Measurements from ENCODE around the gene NOX3.
"Not testable (repeated sequence)": the region's sequence is repeated elsewhere in the genome, so short reads cannot be mapped to it uniquely, and the experiment has no call there.

NOX3 gene

DNA sequence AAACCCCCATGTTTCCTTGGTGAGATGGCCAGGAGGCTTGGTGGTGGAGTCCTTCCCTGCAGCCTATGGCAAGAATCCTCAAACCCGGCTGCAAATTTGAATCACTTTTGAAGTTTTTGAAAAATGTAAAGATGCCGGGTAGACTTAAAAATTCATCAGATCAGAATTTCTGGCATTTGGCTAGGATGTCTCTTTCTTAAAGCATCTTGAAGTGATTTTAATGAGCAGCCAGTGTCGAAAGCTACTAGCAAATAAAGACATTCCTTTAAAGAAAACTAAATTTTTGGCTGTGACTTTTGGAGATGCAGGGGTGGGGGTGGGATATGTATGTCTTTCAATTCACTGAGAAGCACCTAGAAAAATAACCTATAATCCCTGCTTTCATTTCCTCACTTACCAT, 25.6 kb upstream of the NOX3 start:
- Histone ChIP-seq H3K9me3 (ENCODE audit: low read depth, low read length) (no peaks in the 10 kb centered on the region; the same call in 1 of the 2 replicates), H3K36me3 (ENCODE audit: insufficient read depth, low read length) (no peaks in the 10 kb centered on the region), H3K9ac (ENCODE audit: insufficient read length) (no peak overlapping the region), H3K4me3 (no peak overlapping the region), H3K27ac (no peak overlapping the region)
- DNase-seq (ENCODE audit: low read depth, low spot score), result no peak
- TF ChIP-seq EZH2 (IDR thresholded peaks at IDR 0.05) (no peak), FOXP2 (optimal IDR thresholded peaks at IDR 0.05; ENCODE audit: control extremely low read depth, extremely low read length, insufficient read depth) (no peak), POLR2AphosphoS5 (IDR thresholded peaks at IDR 0.05; ENCODE audit: borderline replicate concordance, low read depth, low read length) (no peak)

GRCh38 chr6:155473741-155474140, 18.1 kb upstream of the NOX3 start:
- TF ChIP-seq FOXP2 (optimal IDR thresholded peaks at IDR 0.05; ENCODE audit: control extremely low read depth, extremely low read length, insufficient read depth) (no peak), POLR2AphosphoS5 (IDR thresholded peaks at IDR 0.05; ENCODE audit: borderline replicate concordance, low read depth, low read length) (no peak), EZH2 (IDR thresholded peaks at IDR 0.05) (no peak)
- Histone ChIP-seq H3K4me3 (peak overlapping the region; percentile 41), H3K27ac (no peak overlapping the region), H3K36me3 (ENCODE audit: insufficient read depth, low read length) (no peaks in the 10 kb centered on the region), H3K9ac (ENCODE audit: insufficient read length) (no peak overlapping the region), H3K9me3 (ENCODE audit: low read depth, low read length) (no peaks in the 10 kb centered on the region)
- DNase-seq (ENCODE audit: low read depth, low spot score), result no peak

- no peak for DNase-seq (ENCODE audit: low read depth, low spot score)
Observed at GRCh38 chr6:155472886-155473285, 17.2 kb upstream of the NOX3 start.

GRCh38 chr6:155470979-155471616, 15.5 kb upstream of the NOX3 start:
- not testable (repeated sequence) for H3K36me3 ChIP-seq (ENCODE audit: insufficient read depth, low read length); H3K9me3 ChIP-seq (ENCODE audit: low read depth, low read length); H3K9ac ChIP-seq (ENCODE audit: insufficient read length); DNase-seq (ENCODE audit: low read depth, low spot score); H3K4me3 ChIP-seq; H3K27ac ChIP-seq

More at GRCh38 chr6:155472886-155473285, 17.2 kb upstream of the NOX3 start:
- H3K9me3 ChIP-seq (ENCODE audit: low read depth, low read length), result no peaks in the 10 kb centered on the region
- TF ChIP-seq FOXP2 (optimal IDR thresholded peaks at IDR 0.05; ENCODE audit: control extremely low read depth, extremely low read length, insufficient read depth) (no peak), EZH2 (IDR thresholded peaks at IDR 0.05) (no peak), POLR2AphosphoS5 (IDR thresholded peaks at IDR 0.05; ENCODE audit: borderline replicate concordance, low read depth, low read length) (no peak)
- no peak overlapping the region for H3K9ac ChIP-seq (ENCODE audit: insufficient read length)
- H3K36me3 ChIP-seq (ENCODE audit: insufficient read depth, low read length), result no peaks in the 10 kb centered on the region
- no peak overlapping the region for H3K4me3 ChIP-seq
- no peak overlapping the region for H3K27ac ChIP-seq

GRCh38 chr6:155468543-155468942, 12.9 kb upstream of the NOX3 start:
- H3K9me3 ChIP-seq (ENCODE audit: low read depth, low read length); H3K9ac ChIP-seq (ENCODE audit: insufficient read length); H3K27ac ChIP-seq; H3K4me3 ChIP-seq; H3K36me3 ChIP-seq (ENCODE audit: insufficient read depth, low read length); DNase-seq (ENCODE audit: low read depth, low spot score): not testable (repeated sequence)

DNA sequence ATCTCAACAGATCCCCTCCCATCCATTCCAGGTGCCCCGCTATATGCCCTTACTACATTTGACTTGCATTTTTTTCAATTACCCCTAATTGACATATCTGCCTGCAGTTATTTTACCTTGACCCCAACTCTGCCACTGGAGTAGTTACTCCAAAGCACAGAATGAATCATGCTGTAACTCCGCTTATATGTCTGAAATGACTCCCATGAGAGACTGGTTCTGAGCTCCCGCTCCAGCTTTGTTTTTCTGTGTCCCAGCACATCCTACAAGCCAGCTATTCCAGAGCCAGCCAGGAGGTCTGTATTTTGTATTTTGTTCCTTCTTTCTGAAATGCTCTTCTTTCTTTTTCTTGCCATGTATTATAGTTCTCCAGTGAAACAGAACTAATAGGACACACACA, 10.9 kb upstream of the NOX3 start:
- TF ChIP-seq FOXP2 (optimal IDR thresholded peaks at IDR 0.05; ENCODE audit: control extremely low read depth, extremely low read length, insufficient read depth), result no peak
- no peak for TF ChIP-seq EZH2 (IDR thresholded peaks at IDR 0.05)
- TF ChIP-seq POLR2AphosphoS5 (IDR thresholded peaks at IDR 0.05; ENCODE audit: borderline replicate concordance, low read depth, low read length), result no peak
- H3K9ac ChIP-seq (ENCODE audit: insufficient read length), result no peak overlapping the region
- peaks cover 3% of the 10 kb centered on the region; the same call in 1 of the 2 replicates for H3K9me3 ChIP-seq (ENCODE audit: low read depth, low read length)
- no peak for DNase-seq (ENCODE audit: low read depth, low spot score)
- no peak overlapping the region for H3K4me3 ChIP-seq
- no peaks in the 10 kb centered on the region for H3K36me3 ChIP-seq (ENCODE audit: insufficient read depth, low read length)
- no peak overlapping the region for H3K27ac ChIP-seq

GRCh38 chr6:155461556-155461955, 5.9 kb upstream of the NOX3 start:
- Histone ChIP-seq H3K4me3 (no peak overlapping the region), H3K27ac (no peak overlapping the region), H3K36me3 (ENCODE audit: insufficient read depth, low read length) (no peaks in the 10 kb centered on the region), H3K9ac (ENCODE audit: insufficient read length) (no peak overlapping the region), H3K9me3 (ENCODE audit: low read depth, low read length) (peaks cover 3% of the 10 kb centered on the region; the same call in 1 of the 2 replicates)
- DNase-seq (ENCODE audit: low read depth, low spot score), result no peak
- no peak for TF ChIP-seq POLR2AphosphoS5 (IDR thresholded peaks at IDR 0.05; ENCODE audit: borderline replicate concordance, low read depth, low read length)
- TF ChIP-seq FOXP2 (optimal IDR thresholded peaks at IDR 0.05; ENCODE audit: control extremely low read depth, extremely low read length, insufficient read depth), result no peak
- TF ChIP-seq EZH2 (IDR thresholded peaks at IDR 0.05), result no peak

- Histone ChIP-seq H3K9me3 (ENCODE audit: low read depth, low read length) (no peaks in the 10 kb centered on the region), H3K27ac (no peak overlapping the region), H3K36me3 (ENCODE audit: insufficient read depth, low read length) (no peaks in the 10 kb centered on the region), H3K4me3 (no peak overlapping the region), H3K9ac (ENCODE audit: insufficient read length) (no peak overlapping the region)
- DNase-seq (ENCODE audit: low read depth, low spot score), result no peak
- TF ChIP-seq EZH2 (IDR thresholded peaks at IDR 0.05) (no peak), POLR2AphosphoS5 (IDR thresholded peaks at IDR 0.05; ENCODE audit: borderline replicate concordance, low read depth, low read length) (no peak), FOXP2 (optimal IDR thresholded peaks at IDR 0.05; ENCODE audit: control extremely low read depth, extremely low read length, insufficient read depth) (no peak)
Observed at GRCh38 chr6:155454471-155454870, 1.2 kb downstream of the NOX3 start.

GRCh38 chr6:155454008-155454407, 1.6 kb downstream of the NOX3 start:
- no peaks in the 10 kb centered on the region for H3K9me3 ChIP-seq (ENCODE audit: low read depth, low read length)
- no peaks in the 10 kb centered on the region for H3K36me3 ChIP-seq (ENCODE audit: insufficient read depth, low read length)
- no peak for DNase-seq (ENCODE audit: low read depth, low spot score)
- H3K27ac ChIP-seq, result no peak overlapping the region
- no peak overlapping the region for H3K4me3 ChIP-seq
- no peak overlapping the region for H3K9ac ChIP-seq (ENCODE audit: insufficient read length)
- TF ChIP-seq POLR2AphosphoS5 (IDR thresholded peaks at IDR 0.05; ENCODE audit: borderline replicate concordance, low read depth, low read length) (no peak), FOXP2 (optimal IDR thresholded peaks at IDR 0.05; ENCODE audit: control extremely low read depth, extremely low read length, insufficient read depth) (no peak), EZH2 (IDR thresholded peaks at IDR 0.05) (no peak)
